WTC11 (cell line): ENCODE data around the gene HMGCS2. TPM values are rescaled to one million over a fixed set of nuclear protein-coding genes. Genes with fewer than 3 reads are reported as not detected.

ENCODE experiments used
- ATAC-seq: fragments of 200-7000 bp; cut with Tn5 transposase; 2 replicates; pipeline ENCODE4 v1.10.0; 2021; ENCODE audit warnings: mild to moderate bottlenecking, moderate library complexity
- CTCF ChIA-PET: fragments of 300-600 bp; sonication (Branson Sonifier 250); formaldehyde crosslinking; loops from one replicate; lab custom pipeline; 2021; ENCODE audit warnings: antibody characterized with exemption; lab: Charles Lee
- POLR2A ChIA-PET: fragments of 350-600 bp; sonication (Branson Sonifier 250); formaldehyde crosslinking; loops from one replicate; lab custom pipeline; 2021; ENCODE audit warnings: antibody characterized with exemption; lab: Charles Lee
- DNase-seq: peaks from one replicate; pipeline ENCODE4 v3.0.0; 2021; ENCODE audit warnings: low spot score
- H3K27ac Mint-ChIP-seq: 2 replicates; pipeline ENCODE4 v1.8.0; 2021; ENCODE audit warnings: mixed read lengths
- H3K27me3 Mint-ChIP-seq: 2 replicates; pipeline ENCODE4 v1.8.0; 2021; ENCODE audit warnings: low read depth, mild to moderate bottlenecking, moderate library complexity, mixed read lengths
- H3K36me3 Mint-ChIP-seq: 2 replicates; pipeline ENCODE4 v1.8.0; 2021; ENCODE audit warnings: mixed read lengths
- H3K4me1 Mint-ChIP-seq: 2 replicates; pipeline ENCODE4 v1.8.0; 2022; ENCODE audit warnings: mixed read lengths
- H3K4me3 Mint-ChIP-seq: 2 replicates; pipeline ENCODE4 v1.8.0; 2021; ENCODE audit warnings: mild to moderate bottlenecking, moderate library complexity, mixed read lengths
- H3K9me3 Mint-ChIP-seq: 2 replicates; pipeline ENCODE4 v1.8.0; 2021; ENCODE audit warnings: mixed read lengths
- ARID4B ChIP-seq: sonication (generic); formaldehyde crosslinking; IDR thresholded peaks from 2 replicates; pipeline ENCODE4 v1.8.0; 2023; ENCODE audit warnings: missing genetic modification reagents, mild to moderate bottlenecking, borderline replicate concordance
- ATF2 ChIP-seq: sonication (generic); formaldehyde crosslinking; IDR thresholded peaks from 2 replicates; pipeline ENCODE4 v1.8.1; 2022; ENCODE audit warnings: low read depth, missing genetic modification reagents, borderline replicate concordance
- CDX4 ChIP-seq: fragments of 250-450 bp; sonication (Bioruptor Pico); IDR thresholded peaks from 2 replicates; pipeline ENCODE4 v1.9.0; 2021; ENCODE audit warnings: moderate library complexity, mild to moderate bottlenecking, inconsistent platforms, borderline replicate concordance
- CREB1 ChIP-seq: sonication (generic); formaldehyde crosslinking; IDR thresholded peaks from 2 replicates; pipeline ENCODE4 v1.8.0; 2023; ENCODE audit warnings: mild to moderate bottlenecking, missing genetic modification reagents
- ELF4 ChIP-seq: sonication (generic); formaldehyde crosslinking; IDR thresholded peaks from 2 replicates; pipeline ENCODE4 v1.8.1; 2022; ENCODE audit warnings: low read depth, mild to moderate bottlenecking, moderate library complexity, missing genetic modification reagents
- EMX1 ChIP-seq: fragments of 250-450 bp; sonication (Bioruptor Pico); IDR thresholded peaks from 2 replicates; pipeline ENCODE4 v1.8.0; 2021; ENCODE audit warnings: mild to moderate bottlenecking
- ETV6 ChIP-seq: sonication (generic); formaldehyde crosslinking; IDR thresholded peaks from 2 replicates; pipeline ENCODE4 v1.8.1; 2022; ENCODE audit warnings: mild to moderate bottlenecking, missing genetic modification reagents
- KAT7 ChIP-seq: sonication (generic); formaldehyde crosslinking; IDR thresholded peaks from 2 replicates; pipeline ENCODE4 v1.8.1; 2023; ENCODE audit warnings: missing genetic modification reagents, mild to moderate bottlenecking, borderline replicate concordance
- MXD4 ChIP-seq: fragments of 250-450 bp; sonication (Bioruptor Pico); IDR thresholded peaks from 2 replicates; pipeline ENCODE4 v1.8.0; 2021; ENCODE audit warnings: mild to moderate bottlenecking, moderate library complexity, borderline replicate concordance
- NFE2L1 ChIP-seq: sonication (generic); formaldehyde crosslinking; IDR thresholded peaks from 2 replicates; pipeline ENCODE4 v1.8.1; 2023; ENCODE audit warnings: missing genetic modification reagents
- NR1H2 ChIP-seq: sonication (generic); formaldehyde crosslinking; IDR thresholded peaks from 2 replicates; pipeline ENCODE4 v1.9.0; 2021; ENCODE audit warnings: mild to moderate bottlenecking, moderate library complexity, missing genetic modification reagents
- PRRX2 ChIP-seq: fragments of 250-450 bp; sonication (Bioruptor Pico); IDR thresholded peaks from 2 replicates; pipeline ENCODE4 v1.8.0; 2021; ENCODE audit warnings: mild to moderate bottlenecking
- RELA ChIP-seq: sonication (generic); formaldehyde crosslinking; IDR thresholded peaks from 2 replicates; pipeline ENCODE4 v1.8.1; 2022; ENCODE audit warnings: missing genetic modification reagents, mild to moderate bottlenecking, borderline replicate concordance
- TEAD1 ChIP-seq: sonication (generic); formaldehyde crosslinking; IDR thresholded peaks from 2 replicates; pipeline ENCODE4 v1.8.0; 2022; ENCODE audit warnings: mild to moderate bottlenecking, missing genetic modification reagents
- ZNF416 ChIP-seq: fragments of 250-450 bp; sonication (Bioruptor Pico); IDR thresholded peaks from 2 replicates; pipeline ENCODE4 v1.9.0; 2021; ENCODE audit warnings: mild to moderate bottlenecking, inconsistent platforms
- ZNF425 ChIP-seq: fragments of 250-450 bp; sonication (Bioruptor Pico); conservative IDR thresholded peaks from 2 replicates; pipeline ENCODE4 v1.9.0; 2021; ENCODE audit warnings: mild to moderate bottlenecking
- total RNA-seq: library from RNA; stranded (reverse); gene quantifications from 3 replicates; pipeline ENCODE4 v1.2.3, GENCODE V29; 2021
- TF ChIP-seq, protein P1 (sequence below): sonication (generic); formaldehyde crosslinking; IDR thresholded peaks from 2 replicates; pipeline ENCODE4 v1.8.1; 2022; ENCODE audit warnings: mild to moderate bottlenecking, missing genetic modification reagents, moderate library complexity, borderline replicate concordance
- TF ChIP-seq, protein P2 (sequence below): sonication (generic); formaldehyde crosslinking; IDR thresholded peaks from 2 replicates; pipeline ENCODE4 v1.8.1; 2023; ENCODE audit warnings: mild to moderate bottlenecking, missing genetic modification reagents
- TF ChIP-seq, protein P3 (sequence below): sonication (generic); formaldehyde crosslinking; IDR thresholded peaks from 2 replicates; pipeline ENCODE4 v1.8.1; 2022; ENCODE audit warnings: low read depth, mild to moderate bottlenecking, moderate library complexity, missing genetic modification reagents, borderline replicate concordance

The HMGCS2 gene
- total RNA-seq, 1 experiment from 2014 or later, result 0.24 TPM

DNA sequence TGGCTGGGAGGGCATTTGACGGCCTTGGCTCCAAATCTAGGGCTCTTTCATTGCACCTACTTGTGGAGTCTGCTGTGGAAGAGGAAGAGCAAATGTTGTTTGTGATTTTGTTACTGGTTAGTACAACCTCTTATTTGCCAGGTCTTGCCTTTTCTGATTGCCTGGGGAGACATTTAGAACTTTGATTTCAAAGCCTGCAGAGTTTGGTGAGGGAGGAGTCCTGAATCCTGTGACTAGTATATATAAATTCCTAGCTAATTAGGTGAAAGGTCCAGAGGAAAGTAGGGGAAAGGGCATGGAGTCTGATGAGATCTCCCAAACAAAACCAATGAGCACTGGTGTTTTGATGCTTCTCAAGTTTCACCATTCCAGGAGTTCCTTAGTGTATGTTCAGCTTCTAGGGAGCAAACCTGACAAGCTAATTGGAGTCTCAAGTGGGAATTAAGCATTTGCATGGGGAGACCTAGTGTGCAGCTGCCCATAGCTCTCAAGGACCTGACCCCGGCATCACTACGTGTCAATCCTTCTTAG, 5.1 kb upstream of the HMGCS2 start:
- H3K27ac Mint-ChIP-seq, result peak overlapping the region; percentile 51
- H3K4me3 Mint-ChIP-seq, result no peak overlapping the region
- ATAC-seq (peak; percentile 59; the same call in 1 of the 2 replicates), DNase-seq (no peak)
- H3K9me3 Mint-ChIP-seq, result no peaks in the 10 kb centered on the region
- no peak for TF ChIP-seq MXD4 (CRISPR knock-in tag)
- TF ChIP-seq ETV6 (CRISPR knock-in tag), result no peak
- TF ChIP-seq NR1H2 (CRISPR knock-in tag), result no peak
- no peak for TF ChIP-seq TEAD1 (CRISPR knock-in tag)
- no peak for TF ChIP-seq NFE2L1
- no peak for TF ChIP-seq ATF2 (CRISPR knock-in tag)
- TF ChIP-seq CDX4 (CRISPR knock-in tag), result no peak
- TF ChIP-seq ZNF425 (CRISPR knock-in tag), result no peak
- TF ChIP-seq ARID4B (CRISPR knock-in tag), result no peak
- TF ChIP-seq, protein P1, sequence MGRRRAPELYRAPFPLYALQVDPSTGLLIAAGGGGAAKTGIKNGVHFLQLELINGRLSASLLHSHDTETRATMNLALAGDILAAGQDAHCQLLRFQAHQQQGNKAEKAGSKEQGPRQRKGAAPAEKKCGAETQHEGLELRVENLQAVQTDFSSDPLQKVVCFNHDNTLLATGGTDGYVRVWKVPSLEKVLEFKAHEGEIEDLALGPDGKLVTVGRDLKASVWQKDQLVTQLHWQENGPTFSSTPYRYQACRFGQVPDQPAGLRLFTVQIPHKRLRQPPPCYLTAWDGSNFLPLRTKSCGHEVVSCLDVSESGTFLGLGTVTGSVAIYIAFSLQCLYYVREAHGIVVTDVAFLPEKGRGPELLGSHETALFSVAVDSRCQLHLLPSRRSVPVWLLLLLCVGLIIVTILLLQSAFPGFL (CRISPR knock-in tag), result no peak
- TF ChIP-seq, protein P2, sequence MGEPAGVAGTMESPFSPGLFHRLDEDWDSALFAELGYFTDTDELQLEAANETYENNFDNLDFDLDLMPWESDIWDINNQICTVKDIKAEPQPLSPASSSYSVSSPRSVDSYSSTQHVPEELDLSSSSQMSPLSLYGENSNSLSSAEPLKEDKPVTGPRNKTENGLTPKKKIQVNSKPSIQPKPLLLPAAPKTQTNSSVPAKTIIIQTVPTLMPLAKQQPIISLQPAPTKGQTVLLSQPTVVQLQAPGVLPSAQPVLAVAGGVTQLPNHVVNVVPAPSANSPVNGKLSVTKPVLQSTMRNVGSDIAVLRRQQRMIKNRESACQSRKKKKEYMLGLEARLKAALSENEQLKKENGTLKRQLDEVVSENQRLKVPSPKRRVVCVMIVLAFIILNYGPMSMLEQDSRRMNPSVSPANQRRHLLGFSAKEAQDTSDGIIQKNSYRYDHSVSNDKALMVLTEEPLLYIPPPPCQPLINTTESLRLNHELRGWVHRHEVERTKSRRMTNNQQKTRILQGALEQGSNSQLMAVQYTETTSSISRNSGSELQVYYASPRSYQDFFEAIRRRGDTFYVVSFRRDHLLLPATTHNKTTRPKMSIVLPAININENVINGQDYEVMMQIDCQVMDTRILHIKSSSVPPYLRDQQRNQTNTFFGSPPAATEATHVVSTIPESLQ, result no peak
- TF ChIP-seq ELF4 (CRISPR knock-in tag), result no peak
- TF ChIP-seq EMX1, result no peak
- no peak for TF ChIP-seq ZNF416
- TF ChIP-seq RELA, result no peak
- TF ChIP-seq, protein P3, sequence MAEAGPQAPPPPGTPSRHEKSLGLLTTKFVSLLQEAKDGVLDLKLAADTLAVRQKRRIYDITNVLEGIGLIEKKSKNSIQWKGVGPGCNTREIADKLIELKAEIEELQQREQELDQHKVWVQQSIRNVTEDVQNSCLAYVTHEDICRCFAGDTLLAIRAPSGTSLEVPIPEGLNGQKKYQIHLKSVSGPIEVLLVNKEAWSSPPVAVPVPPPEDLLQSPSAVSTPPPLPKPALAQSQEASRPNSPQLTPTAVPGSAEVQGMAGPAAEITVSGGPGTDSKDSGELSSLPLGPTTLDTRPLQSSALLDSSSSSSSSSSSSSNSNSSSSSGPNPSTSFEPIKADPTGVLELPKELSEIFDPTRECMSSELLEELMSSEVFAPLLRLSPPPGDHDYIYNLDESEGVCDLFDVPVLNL (CRISPR knock-in tag), result no peak
- TF ChIP-seq CREB1 (CRISPR knock-in tag), result no peak
- no peak for TF ChIP-seq PRRX2 (CRISPR knock-in tag)
- TF ChIP-seq KAT7 (CRISPR knock-in tag), result no peak
- ChIA-PET POLR2A (no interaction called here), CTCF (interaction anchor here (0.7 to 1.9 kb wide), 2 partner anchors 27 to 30 kb away, joined by 3 to 7 read pairs; no protein-coding TSS in a partner anchor)
- H3K36me3 Mint-ChIP-seq, result no peaks in the 10 kb centered on the region
- no peaks in the 10 kb centered on the region for H3K27me3 Mint-ChIP-seq
- peaks cover 12% of the 10 kb centered on the region for H3K4me1 Mint-ChIP-seq
